Transverse colon (tissue), 4 donors: ENCODE measurements around the gene CERK. TPM values are rescaled to one million over a fixed set of nuclear protein-coding genes. Genes with fewer than 3 reads are reported as not detected.
A peak's percentile ranks its signal among the peaks of the same experiment; 100 is the strongest.

ENCODE experiments used
- DNase-seq: peaks from one replicate; pipeline ENCODE4 v3.0.0-alpha.2; 2019
- H3K27ac ChIP-seq, 4 donors: fragments of 200-600 bp; sonication (generic); 2 replicates each; pipeline ENCODE4 v1.5.1; 2016 to 2018; ENCODE audit warnings: inconsistent platforms in 4 of 4
- H3K27me3 ChIP-seq: fragments of 200-600 bp; sonication (generic); 2 replicates; pipeline ENCODE4 v1.5.1; 2017; ENCODE audit warnings: inconsistent platforms
- H3K36me3 ChIP-seq, 4 donors: fragments of 200-600 bp; sonication (generic); 2 replicates each; pipeline ENCODE4 v1.5.1; 2017 to 2019; ENCODE audit warnings: inconsistent platforms in 4 of 4
- H3K4me1 ChIP-seq, 4 donors: fragments of 200-600 bp; sonication (generic); 2 replicates each; pipeline ENCODE4 v1.5.1; 2017 to 2020; ENCODE audit warnings: inconsistent platforms in 4 of 4
- H3K4me3 ChIP-seq, 4 donors: fragments of 200-600 bp; sonication (generic); 1 replicate in 1 of 4; 2 replicates in 3 of 4; pipeline versions ENCODE4 v1.5.1 to v1.6.1; 2017 to 2019; ENCODE audit warnings: inconsistent platforms in 4 of 4
- H3K9me3 ChIP-seq, 2 donors: fragments of 200-600 bp; sonication (generic); 2 replicates each; pipeline ENCODE4 v1.5.1; 2017 to 2019; ENCODE audit warnings: inconsistent platforms in 2 of 2
- EP300 ChIP-seq: sonication (generic); formaldehyde crosslinking; IDR thresholded peaks from one replicate; pipeline ENCODE4 v1.6.1; 2017; ENCODE audit warnings: antibody characterized with exemption, low read depth
- POLR2A ChIP-seq: fragments of 450-650 bp; IDR thresholded peaks from one replicate; pipeline ENCODE4 v1.6.1; 2016; ENCODE audit warnings: antibody characterized with exemption, mild to moderate bottlenecking, moderate library complexity
- POLR2AphosphoS5 ChIP-seq, 3 donors: sonication (generic); formaldehyde crosslinking; IDR thresholded peaks; one replicate each; pipeline ENCODE4 v1.6.1; 2016; ENCODE audit warnings: antibody characterized with exemption in 3 of 3
- WGBS, 2 donors: methylation state at CpG; one replicate each; pipeline ENCODE4 v1.1.5; 2018; ENCODE audit warnings: low coverage in 1 of 2; 5-methylcytosine and 5-hydroxymethylcytosine counted together
- in situ Hi-C, 4 donors: fragments of 200-750 bp; cut with MboI; loops; one replicate each; pipeline versions ENCODE4 v1.15.0 to v1.15.1; 2017; ENCODE audit warnings: low sequenced_read_pairs in 3 of 4, low pct_ligation_motif_present in 1 of 4, low pct_unique_long_range_greater_than_20kb in 1 of 4
- intact Hi-C: fragments of 100-400 bp; cut with DNase I; formaldehyde crosslinking; loops from one replicate; pipeline ENCODE4 v1.15.1; 2023; ENCODE audit warnings: low total_unique reads
- total RNA-seq, 4 donors: library from RNA; depleted of rRNA; stranded (reverse); fragments of >200 nt; gene quantifications; one replicate each; pipeline ENCODE4 v1.1.0, GENCODE V29; 2016
- TF ChIP-seq, protein P1 (sequence below), 5 experiments: fragments of 200-600 bp in 3 of 5; fragments of 450-650 bp in 2 of 5; sonication (generic) in 3 of 5; IDR thresholded peaks; 1 replicate in 2 of 5; 2 replicates in 3 of 5; pipeline ENCODE4 v1.5.1; 2016 to 2017; ENCODE audit warnings: antibody characterized with exemption in 5 of 5, inconsistent platforms in 3 of 5, mild to moderate bottlenecking in 2 of 5, moderate library complexity in 1 of 5

Gene CERK
- total RNA-seq, 4 donors from 2014 or later = 13.7 to 72.2 (median 63.5) TPM

DNA sequence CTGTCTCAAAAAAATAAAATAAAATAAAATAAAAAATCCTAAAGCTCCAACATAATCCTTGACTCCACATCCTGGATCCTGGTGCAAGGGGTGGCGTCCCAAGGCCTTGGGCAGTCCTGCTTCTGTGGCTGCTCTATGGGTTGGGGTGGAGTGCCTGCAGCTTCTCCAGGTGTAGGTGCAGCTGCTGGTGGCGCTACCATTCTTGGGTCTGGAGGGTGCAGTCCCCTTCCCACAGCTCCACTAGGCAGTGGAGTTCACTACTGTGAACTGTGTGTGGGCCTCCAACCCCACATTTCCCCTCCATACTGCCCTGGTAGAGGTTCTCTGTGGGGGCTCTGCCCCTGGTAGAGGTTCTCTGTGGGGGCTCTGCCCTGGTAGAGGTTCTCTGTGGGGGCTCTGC, 17.5 kb upstream of the CERK start:
- no peaks in the 10 kb centered on the region for H3K36me3 ChIP-seq
- no peaks in the 10 kb centered on the region for H3K9me3 ChIP-seq
- H3K4me3 ChIP-seq = no peak overlapping the region
- no peak overlapping the region for H3K27ac ChIP-seq
- in situ Hi-C loops (loop anchor here in 1 of 4 donors (25.0 kb wide), 1 partner anchor 193 kb away; no protein-coding TSS in a partner anchor), intact Hi-C loops (no loop called here)
- no peak for DNase-seq
- H3K27me3 ChIP-seq = no peaks in the 10 kb centered on the region
- H3K4me1 ChIP-seq = peaks cover 22 to 58% (median 40%) of the 10 kb centered on the region in 4 donors
- 100% methylated on average over 1 to 2 of the region's 2 CpGs for WGBS, 2 donors
- TF ChIP-seq POLR2AphosphoS5 (IDR thresholded peaks at IDR 0.05) (no peak), POLR2A (no peak), EP300 (no peak)
- TF ChIP-seq, protein P1, sequence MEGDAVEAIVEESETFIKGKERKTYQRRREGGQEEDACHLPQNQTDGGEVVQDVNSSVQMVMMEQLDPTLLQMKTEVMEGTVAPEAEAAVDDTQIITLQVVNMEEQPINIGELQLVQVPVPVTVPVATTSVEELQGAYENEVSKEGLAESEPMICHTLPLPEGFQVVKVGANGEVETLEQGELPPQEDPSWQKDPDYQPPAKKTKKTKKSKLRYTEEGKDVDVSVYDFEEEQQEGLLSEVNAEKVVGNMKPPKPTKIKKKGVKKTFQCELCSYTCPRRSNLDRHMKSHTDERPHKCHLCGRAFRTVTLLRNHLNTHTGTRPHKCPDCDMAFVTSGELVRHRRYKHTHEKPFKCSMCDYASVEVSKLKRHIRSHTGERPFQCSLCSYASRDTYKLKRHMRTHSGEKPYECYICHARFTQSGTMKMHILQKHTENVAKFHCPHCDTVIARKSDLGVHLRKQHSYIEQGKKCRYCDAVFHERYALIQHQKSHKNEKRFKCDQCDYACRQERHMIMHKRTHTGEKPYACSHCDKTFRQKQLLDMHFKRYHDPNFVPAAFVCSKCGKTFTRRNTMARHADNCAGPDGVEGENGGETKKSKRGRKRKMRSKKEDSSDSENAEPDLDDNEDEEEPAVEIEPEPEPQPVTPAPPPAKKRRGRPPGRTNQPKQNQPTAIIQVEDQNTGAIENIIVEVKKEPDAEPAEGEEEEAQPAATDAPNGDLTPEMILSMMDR (IDR thresholded peaks at IDR 0.05) = no peak

DNA sequence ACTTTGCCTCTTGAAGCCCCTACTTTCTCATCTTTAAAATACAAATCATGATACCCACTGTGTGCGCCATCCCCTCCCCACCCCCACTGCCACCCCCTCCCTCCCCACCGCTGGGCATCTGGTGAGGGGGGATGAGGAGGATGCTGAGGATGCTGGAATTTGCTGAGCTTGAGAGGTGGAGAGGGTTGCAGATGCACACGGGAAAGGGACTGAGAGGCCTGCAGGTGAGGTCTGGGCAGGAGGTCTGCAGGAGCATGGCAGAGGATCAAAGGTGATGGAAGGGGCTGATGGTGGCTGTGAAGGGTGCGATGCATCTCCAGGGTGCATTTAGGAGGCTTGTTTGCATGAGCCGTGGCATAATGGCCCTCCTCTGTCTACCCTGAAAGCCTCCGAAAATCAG, 16.8 kb upstream of the CERK start:
- in situ Hi-C loops = loop anchor here in 1 of 4 donors (25.0 kb wide), 1 partner anchor 193 kb away; no protein-coding TSS in a partner anchor
- Histone ChIP-seq H3K4me1 (peaks cover 29 to 65% (median 47%) of the 10 kb centered on the region in 4 donors), H3K27me3 (no peaks in the 10 kb centered on the region), H3K4me3 (no peak overlapping the region), H3K36me3 (no peaks in the 10 kb centered on the region), H3K9me3 (no peaks in the 10 kb centered on the region), H3K27ac (peak overlapping the region; percentile 78 to 89 (median 82))
- intact Hi-C loops = no loop called here
- 84 to 100% methylated on average over 3 to 6 of the region's 6 CpGs for WGBS, 2 donors
- DNase-seq = no peak
- TF ChIP-seq EP300 (no peak), POLR2A (no peak), POLR2AphosphoS5 (IDR thresholded peaks at IDR 0.05) (no peak)
- TF ChIP-seq, protein P1 (IDR thresholded peaks at IDR 0.05) = no peak

DNA sequence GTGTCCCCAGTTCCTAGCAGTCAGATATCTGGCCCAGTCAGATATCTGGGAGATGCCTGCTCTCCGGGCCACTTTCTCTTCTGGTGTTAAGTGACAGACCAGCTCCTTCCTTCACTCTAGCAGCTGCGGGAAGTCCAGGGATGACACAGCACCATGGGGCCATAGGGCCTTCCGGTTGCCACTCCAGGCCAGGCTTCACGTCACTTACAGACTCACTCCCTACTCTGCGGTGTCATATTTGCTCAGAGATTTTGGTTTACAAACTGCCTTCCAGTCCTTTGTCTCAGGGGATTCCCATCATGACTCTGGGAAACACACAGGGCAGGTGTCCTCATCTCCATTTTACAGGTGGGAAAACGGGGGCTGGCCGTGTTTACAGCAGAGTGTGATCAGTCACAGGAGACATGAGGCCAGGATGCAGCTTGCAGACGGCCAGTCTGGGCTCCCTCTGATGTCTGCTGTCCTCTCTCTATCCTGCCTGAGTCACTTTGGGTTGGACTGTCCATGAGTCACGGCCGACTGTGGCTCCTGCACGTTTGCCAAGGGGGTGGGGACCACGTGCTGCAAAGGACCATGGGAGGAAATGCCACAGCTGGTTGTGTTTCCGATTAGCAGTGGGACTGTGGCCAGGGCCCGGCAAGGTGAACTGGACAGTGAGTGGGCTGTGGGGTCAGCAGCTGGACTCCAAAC, 16.2 kb upstream of the CERK start:
- H3K27me3 ChIP-seq = no peaks in the 10 kb centered on the region
- intact Hi-C loops (no loop called here), in situ Hi-C loops (loop anchor here in 1 of 4 donors (25.0 kb wide), 1 partner anchor 192 kb away; no protein-coding TSS in a partner anchor)
- 29% methylated on average over 14 of the region's 14 CpGs; no CpG with 5 or more reads in 1 of the 2 donors for WGBS, 2 donors
- no peak overlapping the region for H3K4me3 ChIP-seq
- DNase-seq = peak; percentile 92
- peaks cover 33 to 65% (median 51%) of the 10 kb centered on the region in 4 donors for H3K4me1 ChIP-seq
- H3K27ac ChIP-seq = peak overlapping the region; percentile 78 to 89 (median 82)
- peak; percentile 89 to 91 (median 90) for TF ChIP-seq POLR2AphosphoS5 (IDR thresholded peaks at IDR 0.05)
- TF ChIP-seq POLR2A = peak; percentile 63
- TF ChIP-seq EP300 = no peak
- TF ChIP-seq, protein P1 (IDR thresholded peaks at IDR 0.05) = no peak
- no peaks in the 10 kb centered on the region for H3K9me3 ChIP-seq
- no peaks in the 10 kb centered on the region for H3K36me3 ChIP-seq

DNA sequence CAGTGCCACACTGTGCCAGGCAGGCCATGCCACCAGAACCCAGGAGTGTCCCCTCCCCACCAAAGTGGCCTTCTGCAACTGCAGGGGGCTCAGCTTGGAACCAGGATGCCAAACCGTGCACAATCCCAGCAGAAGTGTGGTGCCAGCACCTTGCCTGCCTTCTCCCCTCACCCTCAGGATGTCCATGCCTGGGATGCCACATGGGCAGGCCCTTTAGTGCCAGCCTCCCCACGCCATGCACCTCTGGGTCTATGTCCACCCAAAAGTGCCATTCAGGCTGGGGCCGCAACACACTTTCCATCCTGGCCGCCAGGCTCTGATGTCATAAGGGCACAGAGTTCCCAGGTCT, 15.7 kb upstream of the CERK start:
- in situ Hi-C loops = loop anchor here in 1 of 4 donors (25.0 kb wide), 1 partner anchor 191 kb away; no protein-coding TSS in a partner anchor
- intact Hi-C loops = no loop called here
- TF ChIP-seq POLR2AphosphoS5 (IDR thresholded peaks at IDR 0.05) = no peak
- no peak overlapping the region for H3K4me3 ChIP-seq
- DNase-seq = no peak
- H3K4me1 ChIP-seq = peaks cover 33 to 60% (median 49%) of the 10 kb centered on the region in 4 donors
- no peaks in the 10 kb centered on the region for H3K9me3 ChIP-seq
- H3K27me3 ChIP-seq = no peaks in the 10 kb centered on the region
- H3K27ac ChIP-seq = peak overlapping the region; percentile 78 to 89 (median 82)
- WGBS, 2 donors = 85% methylated on average over 4 of the region's 4 CpGs; no CpG with 5 or more reads in 1 of the 2 donors
- H3K36me3 ChIP-seq = no peaks in the 10 kb centered on the region
